Measurements from ENCODE around the gene ALOX15B.

ALOX15B gene

DNA sequence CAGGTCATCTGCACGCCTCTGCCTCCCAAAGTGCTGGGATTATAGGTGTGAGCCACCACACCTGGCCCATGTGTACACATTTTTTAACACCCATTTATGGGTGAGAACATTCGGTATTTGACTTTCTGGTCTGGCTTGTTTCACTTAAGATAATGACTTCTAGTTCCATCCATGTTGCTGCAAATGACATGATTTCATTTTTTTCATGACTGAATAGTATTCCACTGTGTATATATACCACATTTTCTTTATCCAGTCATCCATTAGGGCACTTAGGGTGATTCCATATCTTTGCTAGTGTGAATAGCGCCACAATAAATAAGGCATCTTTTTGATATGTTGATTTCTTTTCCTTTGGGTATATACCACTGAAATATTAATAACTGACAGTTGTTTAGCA is 43.0 kb downstream of the ALOX15B start:
- DNase-seq: no peak

DNA sequence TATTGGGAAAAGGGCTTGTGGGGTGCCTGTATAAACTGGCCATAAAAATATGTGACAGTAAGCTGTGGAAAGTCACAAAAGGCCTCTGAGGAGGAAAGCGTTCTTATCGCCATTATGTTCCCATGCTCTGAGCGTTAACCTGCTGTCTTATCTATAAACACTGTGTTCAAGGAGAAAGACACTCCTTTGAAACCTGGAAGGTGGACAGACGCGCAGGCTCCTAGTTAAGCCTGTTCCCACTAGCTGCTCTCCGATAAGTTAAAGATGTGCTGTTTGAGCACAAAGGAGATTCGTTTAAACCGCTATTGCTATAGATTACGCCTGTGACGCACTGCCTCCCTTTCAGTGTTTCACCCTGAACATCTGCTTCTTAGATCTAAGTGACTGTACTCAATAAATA is 43.4 kb downstream of the ALOX15B start:
- DNase-seq: no peak

DNA sequence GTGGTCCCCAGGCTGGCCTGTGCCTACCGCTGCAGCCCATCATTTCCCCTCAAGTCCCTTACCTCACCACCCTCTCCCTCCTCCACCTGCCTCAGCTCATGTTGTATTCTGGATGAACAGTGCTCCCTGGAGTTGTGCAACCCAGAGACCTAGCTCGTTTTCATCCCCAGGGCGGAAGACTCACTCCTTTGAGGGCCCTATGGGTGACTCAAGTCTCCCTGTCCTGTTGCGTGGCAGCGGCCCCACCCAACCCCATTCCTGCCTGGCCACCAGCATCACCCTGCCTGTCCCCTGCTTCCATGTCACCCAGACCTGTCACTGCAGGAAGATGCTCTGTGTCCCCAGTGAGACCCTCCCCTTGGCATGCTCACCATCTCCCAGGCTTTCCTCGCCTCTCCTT is 45.4 kb downstream of the ALOX15B start:
- no peak for DNase-seq

DNA sequence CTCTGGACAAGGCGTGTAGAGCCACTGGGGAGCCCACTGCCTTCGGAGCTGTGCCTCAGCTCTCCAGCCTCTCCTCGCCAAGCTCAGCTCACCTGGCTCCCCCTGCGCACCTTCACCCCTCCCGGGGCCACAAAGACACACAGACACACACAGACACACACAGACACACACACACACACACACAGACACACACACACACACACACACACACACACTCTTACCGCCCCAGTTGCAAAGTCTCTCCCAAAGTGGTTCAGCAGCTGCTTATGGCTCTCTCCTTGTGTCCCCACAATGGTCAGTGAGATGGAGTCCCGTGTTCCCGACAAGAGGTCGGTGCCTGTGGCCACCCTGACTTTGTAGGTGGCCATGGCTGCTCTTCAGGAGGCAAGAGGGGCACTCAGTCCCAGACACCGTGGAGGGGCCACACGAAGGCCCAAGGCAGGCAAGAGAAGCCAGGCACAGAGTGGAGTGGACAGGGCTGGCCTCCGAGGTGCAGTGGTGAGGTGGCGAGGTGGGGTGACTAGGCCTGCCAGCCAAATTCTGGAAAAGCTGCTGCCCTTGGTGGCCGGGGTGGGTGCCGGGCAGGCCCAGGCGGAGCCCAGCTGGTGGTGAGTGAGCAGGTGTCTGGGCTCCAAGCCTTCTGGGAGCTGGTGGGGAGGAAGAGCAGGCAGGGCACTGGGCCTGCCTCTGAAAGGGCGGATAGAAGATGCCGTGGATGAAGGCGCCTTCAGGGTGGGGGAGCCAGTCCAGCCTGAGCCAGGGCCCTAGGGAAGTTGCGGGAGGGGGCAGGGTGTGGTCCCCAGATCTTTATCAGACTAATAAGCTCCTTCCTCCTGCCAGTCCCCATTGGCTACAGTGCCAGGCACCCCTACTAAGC is 48.5 kb downstream of the ALOX15B start, which contains the start of gene ALOX12B:
Gene ALOX12B (minus strand): TSS at position 642 of the 877 bp plus-strand sequence. CDS start 274 bp downstream, at position 368.
- DNase-seq: no peak

DNA sequence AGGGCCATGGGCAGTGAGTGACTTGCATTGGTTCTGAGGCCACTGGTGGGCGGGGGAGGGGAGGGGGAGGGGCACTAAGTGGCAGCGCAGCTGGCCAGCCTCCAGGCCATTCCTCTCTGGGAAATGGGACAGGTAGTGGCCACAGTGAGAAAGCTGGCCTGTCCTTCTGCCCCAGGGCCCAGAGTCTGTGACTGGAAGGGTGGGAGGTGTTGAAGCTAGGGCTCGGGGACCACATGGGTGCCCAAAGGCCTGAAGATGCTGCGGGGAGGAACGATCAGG is 49.0 kb downstream of the ALOX15B start:
- DNase-seq: no peak

DNA sequence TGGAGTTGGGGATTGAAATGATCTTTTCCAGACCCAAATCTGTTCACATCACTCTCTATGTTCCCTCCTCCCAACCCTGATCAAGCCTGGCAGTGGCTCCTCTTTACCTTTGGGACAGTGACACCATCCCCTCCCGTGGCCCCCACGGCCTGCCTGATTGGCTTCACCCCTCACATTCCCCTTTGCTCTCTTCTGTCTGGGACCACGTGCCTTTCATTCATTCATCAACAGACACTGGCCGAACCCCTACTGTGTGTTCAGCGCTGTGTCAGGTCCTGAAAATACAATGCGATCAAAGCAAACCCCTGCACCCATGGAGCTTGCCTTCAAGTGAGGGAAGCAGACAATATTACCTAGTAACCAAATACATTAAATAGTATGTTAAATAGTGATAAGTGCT is 50.9 kb downstream of the ALOX15B start:
- no peak for DNase-seq

DNA sequence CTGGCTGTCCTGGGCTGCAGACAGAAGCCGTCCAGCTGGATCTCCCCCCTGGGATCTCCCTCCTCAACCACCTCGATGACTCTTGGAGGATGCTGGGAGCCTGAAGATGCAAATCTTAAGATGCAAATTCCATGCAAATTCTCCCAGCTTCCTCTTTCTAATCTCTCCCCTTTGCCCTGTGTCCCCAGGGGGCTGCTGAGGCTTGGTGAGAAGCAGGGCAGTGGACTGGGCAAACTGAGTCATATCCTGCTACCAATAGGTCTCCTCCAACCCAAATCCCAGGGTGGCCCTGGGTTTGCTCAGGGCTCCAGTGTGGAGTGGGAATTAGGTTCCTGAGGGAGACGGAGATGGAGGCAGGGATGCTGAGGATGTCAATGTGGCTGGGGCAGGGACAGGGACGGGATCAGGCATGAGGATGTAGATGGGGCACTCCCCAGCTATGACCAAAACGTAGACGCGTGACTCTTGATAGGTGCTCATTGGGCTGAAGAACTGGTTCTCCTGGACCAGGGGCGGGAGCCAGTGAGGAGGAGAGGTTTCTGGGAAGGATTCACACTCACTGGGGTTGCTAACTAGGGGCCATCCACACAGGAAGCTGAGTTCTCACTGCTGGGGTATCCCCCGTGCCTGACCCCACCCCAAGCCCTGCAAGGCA is 52.3 kb downstream of the ALOX15B start:
- no peak for DNase-seq

DNA sequence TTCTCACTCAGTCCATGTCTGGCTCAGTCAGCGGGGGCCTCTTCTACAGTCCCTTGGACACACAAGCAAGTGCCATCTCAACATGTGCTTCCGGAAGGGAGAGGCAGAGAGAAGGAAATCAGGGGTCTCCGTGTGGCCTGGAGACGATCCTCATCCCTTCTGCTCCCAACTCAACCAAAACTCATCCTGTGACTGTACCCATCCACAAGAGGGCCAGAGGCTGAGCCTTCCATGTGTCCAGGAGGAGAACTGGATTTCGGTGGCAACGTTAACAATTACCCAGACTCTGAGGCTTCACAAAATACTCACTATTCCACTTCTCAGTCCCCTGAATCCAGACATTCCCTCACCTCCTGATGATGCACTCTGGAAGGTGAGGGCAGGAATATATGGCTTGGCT is 56.5 kb downstream of the ALOX15B start:
- no peak for DNase-seq

DNA sequence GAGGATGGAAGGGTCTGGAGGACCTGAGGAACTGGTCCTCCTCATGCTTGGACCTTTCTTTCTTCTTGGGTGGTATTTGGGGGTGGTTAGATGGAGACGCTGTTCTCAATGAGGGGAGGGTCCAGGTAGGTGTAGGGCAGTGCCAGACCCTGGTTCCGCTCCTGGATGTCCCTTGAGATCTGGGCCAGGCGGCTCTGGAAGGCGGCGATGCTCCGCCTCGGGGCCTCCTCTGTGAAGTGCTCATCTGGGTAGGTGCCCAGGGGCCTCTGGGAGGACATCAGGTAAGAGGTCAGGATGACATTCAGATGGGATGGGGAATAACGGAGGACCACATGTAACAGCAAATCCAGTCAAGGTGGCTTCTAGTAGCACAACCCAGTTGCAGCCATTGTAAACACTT is 57.7 kb downstream of the ALOX15B start:
- DNase-seq: no peak
